Spleen (tissue), 7 donors: ENCODE measurements around the gene GLRX3.

Experiments
- POLR2A ChIP-seq, 3 donors: fragments of 450-650 bp; IDR thresholded peaks; one replicate each; pipeline ENCODE4 v1.5.1; 2017; ENCODE audit warnings: antibody characterized with exemption in 3 of 3, mild to moderate bottlenecking in 1 of 3
- POLR2AphosphoS5 ChIP-seq, 3 donors: sonication (generic); formaldehyde crosslinking; IDR thresholded peaks; one replicate each; pipeline ENCODE4 v1.5.1; 2017; ENCODE audit warnings: antibody characterized with exemption in 3 of 3
- TF ChIP-seq, protein P1 (sequence below), 11 experiments: fragments of 200-600 bp in 7 of 11; fragments of 450-650 bp in 4 of 11; sonication (generic) in 4 of 11; IDR thresholded peaks in 8 of 11; conservative IDR thresholded peaks in 3 of 11; 1 replicate in 7 of 11; 2 replicates in 4 of 11; pipeline versions ENCODE4 v1.4.0 to v1.8.0; 2016 to 2021; ENCODE audit warnings: antibody characterized with exemption in 11 of 11, inconsistent platforms in 4 of 11, mild to moderate bottlenecking in 1 of 11
- donor health status: DM: no; HTN: no; CAD: no; lungs with moderate emphysema.
- donor health status: DM: no; HTN: no; CAD: no.
- donor health status: DM: no; HTN: no; CAD: no.

DNA sequence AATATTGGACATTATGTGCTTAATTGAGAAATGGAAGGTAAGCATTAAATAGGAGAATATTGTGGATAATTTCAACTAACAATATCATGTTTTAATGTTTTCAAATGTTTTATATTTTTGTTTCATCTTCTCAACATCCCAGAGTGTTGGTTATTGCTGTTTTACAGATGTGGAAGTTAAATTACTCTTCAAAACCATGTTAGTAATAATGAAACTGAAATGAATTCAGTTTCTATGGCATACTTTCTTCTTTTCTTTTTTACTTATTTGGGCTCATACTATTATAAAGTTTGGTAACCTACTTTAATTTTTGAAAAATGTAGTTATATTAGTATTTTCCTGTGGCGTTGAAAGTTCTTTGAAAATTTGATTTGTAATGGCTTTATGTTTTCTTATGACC is 4.2 kb downstream of the GLRX3 start:
- TF ChIP-seq POLR2A (IDR thresholded peaks at IDR 0.05) (no peak), POLR2AphosphoS5 (IDR thresholded peaks at IDR 0.05) (no peak)
- TF ChIP-seq, protein P1, sequence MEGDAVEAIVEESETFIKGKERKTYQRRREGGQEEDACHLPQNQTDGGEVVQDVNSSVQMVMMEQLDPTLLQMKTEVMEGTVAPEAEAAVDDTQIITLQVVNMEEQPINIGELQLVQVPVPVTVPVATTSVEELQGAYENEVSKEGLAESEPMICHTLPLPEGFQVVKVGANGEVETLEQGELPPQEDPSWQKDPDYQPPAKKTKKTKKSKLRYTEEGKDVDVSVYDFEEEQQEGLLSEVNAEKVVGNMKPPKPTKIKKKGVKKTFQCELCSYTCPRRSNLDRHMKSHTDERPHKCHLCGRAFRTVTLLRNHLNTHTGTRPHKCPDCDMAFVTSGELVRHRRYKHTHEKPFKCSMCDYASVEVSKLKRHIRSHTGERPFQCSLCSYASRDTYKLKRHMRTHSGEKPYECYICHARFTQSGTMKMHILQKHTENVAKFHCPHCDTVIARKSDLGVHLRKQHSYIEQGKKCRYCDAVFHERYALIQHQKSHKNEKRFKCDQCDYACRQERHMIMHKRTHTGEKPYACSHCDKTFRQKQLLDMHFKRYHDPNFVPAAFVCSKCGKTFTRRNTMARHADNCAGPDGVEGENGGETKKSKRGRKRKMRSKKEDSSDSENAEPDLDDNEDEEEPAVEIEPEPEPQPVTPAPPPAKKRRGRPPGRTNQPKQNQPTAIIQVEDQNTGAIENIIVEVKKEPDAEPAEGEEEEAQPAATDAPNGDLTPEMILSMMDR (IDR thresholded peaks at IDR 0.05 in 8 of 11, conservative IDR thresholded peaks at IDR 0.05 in 3 of 11) = no peak
